GM19397 (cell line): ENCODE data around the gene DTX2.
"Not testable (repeated sequence)": the region's sequence is repeated elsewhere in the genome, so short reads cannot be mapped to it uniquely, and the experiment has no call there.

Experiments
- ATAC-seq: cut with Tn5 transposase; IDR thresholded peaks from one replicate; pipeline ENCODE4 v1.9.1; 2021; ENCODE audit warnings: mild to moderate bottlenecking, moderate library complexity; ENCODE audit not compliant: unreplicated experiment

The DTX2 gene

GRCh38 chr7:76442664-76443446, 18.7 kb upstream of the DTX2 start:
- ATAC-seq, result not testable (repeated sequence)

- ATAC-seq, result not testable (repeated sequence)
Measured at GRCh38 chr7:76443846-76444245, 17.7 kb upstream of the DTX2 start.

GRCh38 chr7:76445577-76446008, 15.9 kb upstream of the DTX2 start:
- peak; percentile 80 for ATAC-seq

- not testable (repeated sequence) for ATAC-seq
Measured at GRCh38 chr7:76457017-76457416, 4.5 kb upstream of the DTX2 start.

- not testable (repeated sequence) for ATAC-seq
Measured at GRCh38 chr7:76458504-76458903, 3.0 kb upstream of the DTX2 start.

GRCh38 chr7:76460767-76461166, 742 bp upstream of the DTX2 start:
- not testable (repeated sequence) for ATAC-seq

GRCh38 chr7:76462271-76462882, 868 bp downstream of the DTX2 start:
- not testable (repeated sequence) for ATAC-seq

GRCh38 chr7:76464959-76465358, 3.5 kb downstream of the DTX2 start:
- not testable (repeated sequence) for ATAC-seq

GRCh38 chr7:76465950-76466349, 4.4 kb downstream of the DTX2 start:
- not testable (repeated sequence) for ATAC-seq

GRCh38 chr7:76467743-76468404, 6.4 kb downstream of the DTX2 start:
- ATAC-seq, result not testable (repeated sequence)

- ATAC-seq, result not testable (repeated sequence)
Measured at GRCh38 chr7:76471556-76472221, 10.2 kb downstream of the DTX2 start.

- not testable (repeated sequence) for ATAC-seq
Measured at GRCh38 chr7:76473097-76473496, 11.6 kb downstream of the DTX2 start.

- ATAC-seq, result not testable (repeated sequence)
Measured at GRCh38 chr7:76476280-76476679, 14.8 kb downstream of the DTX2 start.

- not testable (repeated sequence) for ATAC-seq
Measured at GRCh38 chr7:76476742-76477474, 15.4 kb downstream of the DTX2 start.

- ATAC-seq, result not testable (repeated sequence)
Measured at GRCh38 chr7:76479628-76480027, 18.1 kb downstream of the DTX2 start.

GRCh38 chr7:76480403-76481253, 19.1 kb downstream of the DTX2 start:
- ATAC-seq, result not testable (repeated sequence)

GRCh38 chr7:76482660-76483059, 21.2 kb downstream of the DTX2 start:
- not testable (repeated sequence) for ATAC-seq

GRCh38 chr7:76483081-76483480, 21.6 kb downstream of the DTX2 start:
- ATAC-seq, result not testable (repeated sequence)

GRCh38 chr7:76484456-76484855, 22.9 kb downstream of the DTX2 start:
- ATAC-seq, result not testable (repeated sequence)
